Prostate gland (tissue), 2 donors: ENCODE results near the gene MUC21. TPM values are rescaled to one million over a fixed set of nuclear protein-coding genes. Genes with fewer than 3 reads are reported as not detected.

Source experiments
- DNase-seq: peaks from one replicate; pipeline ENCODE4 v3.0.0-alpha.2; 2019; ENCODE audit warnings: low spot score
- H3K27ac ChIP-seq, 2 donors: fragments of 200-600 bp; sonication (generic); 2 replicates each; pipeline ENCODE4 v1.5.1; 2017 to 2019
- H3K27me3 ChIP-seq: fragments of 200-600 bp; sonication (generic); replicated peaks from 2 replicates; pipeline ENCODE4 v1.5.1; 2019; ENCODE audit not compliant: insufficient read depth
- H3K36me3 ChIP-seq, 2 donors: fragments of 200-600 bp; sonication (generic); 1 replicate in 1 of 2; 2 replicates in 1 of 2; pipeline versions ENCODE4 v1.5.1 to v1.8.1; 2017 to 2019
- H3K4me1 ChIP-seq: fragments of 200-600 bp; sonication (generic); replicated peaks from 2 replicates; pipeline ENCODE4 v1.5.1; 2019
- H3K4me3 ChIP-seq, 2 donors: fragments of 200-600 bp; sonication (generic); 2 replicates each; pipeline ENCODE4 v1.5.1; 2017 to 2019
- H3K9me3 ChIP-seq: fragments of 200-600 bp; sonication (generic); 2 replicates; pipeline ENCODE4 v1.5.1; 2017
- POLR2A ChIP-seq: fragments of 450-650 bp; IDR thresholded peaks from one replicate; pipeline ENCODE4 v1.6.1; 2016; ENCODE audit warnings: antibody characterized with exemption, mild to moderate bottlenecking
- POLR2AphosphoS5 ChIP-seq: sonication (generic); formaldehyde crosslinking; IDR thresholded peaks from one replicate; pipeline ENCODE4 v1.6.1; 2017; ENCODE audit warnings: antibody characterized with exemption
- WGBS: methylation state at CpG from one replicate; pipeline ENCODE4 v1.1.5; 2018; 5-methylcytosine and 5-hydroxymethylcytosine counted together
- intact Hi-C: fragments of 100-400 bp; cut with DNase I; formaldehyde crosslinking; loops from one replicate; pipeline ENCODE4 v1.14.2; 2022
- total RNA-seq, 2 donors: library from RNA; depleted of rRNA; stranded (reverse); fragments of >200 nt; gene quantifications; one replicate each; pipeline ENCODE4 v1.1.0, GENCODE V29; 2016
- TF ChIP-seq, protein P1 (sequence below), 4 experiments: fragments of 200-600 bp in 2 of 4; fragments of 450-650 bp in 2 of 4; sonication (generic) in 2 of 4; IDR thresholded peaks; 1 replicate in 3 of 4; 2 replicates in 1 of 4; pipeline ENCODE4 v1.5.1; 2016 to 2019; ENCODE audit warnings: antibody characterized with exemption in 4 of 4, mild to moderate bottlenecking in 2 of 4, moderate library complexity in 2 of 4

MUC21 gene
- total RNA-seq, 2 donors from 2014 or later, result 0.28 TPM; not detected in 1

DNA sequence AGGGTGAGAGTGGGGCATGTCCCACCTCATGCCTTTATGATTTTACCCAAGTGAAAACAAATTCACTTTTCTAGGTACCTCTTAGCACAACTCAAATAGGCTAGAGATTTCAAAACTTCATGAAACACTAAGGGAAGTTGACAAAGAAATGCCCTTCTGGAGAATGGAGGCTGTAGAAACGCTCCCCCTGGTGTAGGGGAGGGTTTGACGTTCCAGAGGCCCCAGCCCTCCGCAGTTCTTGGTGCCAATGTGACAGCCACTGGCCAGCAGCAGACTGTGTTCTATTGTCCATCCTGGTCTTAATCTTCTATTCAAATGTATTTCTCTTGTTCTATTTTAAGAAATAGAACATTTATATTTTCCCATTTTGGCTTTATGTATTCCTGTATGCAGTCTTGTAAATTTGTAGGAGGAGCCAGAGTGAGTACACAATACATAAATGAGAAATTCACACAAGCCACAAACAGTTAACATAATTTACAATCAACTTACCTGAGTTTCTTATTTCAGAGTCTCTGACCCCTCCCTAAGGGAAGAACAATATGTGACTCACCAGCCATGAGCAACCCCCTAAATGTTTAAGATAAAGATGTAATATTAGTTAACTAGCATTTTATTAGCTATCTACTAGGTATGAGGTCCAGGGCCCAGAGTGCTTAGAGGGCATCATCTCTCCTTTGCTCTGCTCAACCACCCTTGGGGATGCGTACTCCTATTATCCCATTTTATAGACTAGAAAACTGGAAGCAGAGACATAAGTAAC is 8.8 kb upstream of the MUC21 start:
- TF ChIP-seq, protein P1, sequence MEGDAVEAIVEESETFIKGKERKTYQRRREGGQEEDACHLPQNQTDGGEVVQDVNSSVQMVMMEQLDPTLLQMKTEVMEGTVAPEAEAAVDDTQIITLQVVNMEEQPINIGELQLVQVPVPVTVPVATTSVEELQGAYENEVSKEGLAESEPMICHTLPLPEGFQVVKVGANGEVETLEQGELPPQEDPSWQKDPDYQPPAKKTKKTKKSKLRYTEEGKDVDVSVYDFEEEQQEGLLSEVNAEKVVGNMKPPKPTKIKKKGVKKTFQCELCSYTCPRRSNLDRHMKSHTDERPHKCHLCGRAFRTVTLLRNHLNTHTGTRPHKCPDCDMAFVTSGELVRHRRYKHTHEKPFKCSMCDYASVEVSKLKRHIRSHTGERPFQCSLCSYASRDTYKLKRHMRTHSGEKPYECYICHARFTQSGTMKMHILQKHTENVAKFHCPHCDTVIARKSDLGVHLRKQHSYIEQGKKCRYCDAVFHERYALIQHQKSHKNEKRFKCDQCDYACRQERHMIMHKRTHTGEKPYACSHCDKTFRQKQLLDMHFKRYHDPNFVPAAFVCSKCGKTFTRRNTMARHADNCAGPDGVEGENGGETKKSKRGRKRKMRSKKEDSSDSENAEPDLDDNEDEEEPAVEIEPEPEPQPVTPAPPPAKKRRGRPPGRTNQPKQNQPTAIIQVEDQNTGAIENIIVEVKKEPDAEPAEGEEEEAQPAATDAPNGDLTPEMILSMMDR (IDR thresholded peaks at IDR 0.05), result no peak
- TF ChIP-seq POLR2AphosphoS5, result no peak
- no peak for TF ChIP-seq POLR2A
- no peaks in the 10 kb centered on the region for H3K36me3 ChIP-seq
- H3K9me3 ChIP-seq, result no peaks in the 10 kb centered on the region
- H3K27ac ChIP-seq, result no peak overlapping the region
- intact Hi-C loops, result no loop called here
- H3K27me3 ChIP-seq, result no peaks in the 10 kb centered on the region
- 60% methylated on average over 4 of the region's 4 CpGs for WGBS
- no peak overlapping the region for H3K4me3 ChIP-seq
- no peaks in the 10 kb centered on the region for H3K4me1 ChIP-seq
- no peak for DNase-seq

GRCh38 chr6:30979141-30979540 is 4.4 kb upstream of the MUC21 start:
- no peaks in the 10 kb centered on the region for H3K27me3 ChIP-seq
- intact Hi-C loops, result no loop called here
- H3K4me1 ChIP-seq, result no peaks in the 10 kb centered on the region
- WGBS, result 19% methylated on average over 1 of the region's 1 CpG
- H3K27ac ChIP-seq, result no peak overlapping the region
- no peak for DNase-seq
- no peak overlapping the region for H3K4me3 ChIP-seq
- H3K36me3 ChIP-seq, result no peaks in the 10 kb centered on the region
- TF ChIP-seq POLR2A (no peak), POLR2AphosphoS5 (no peak)
- TF ChIP-seq, protein P1 (IDR thresholded peaks at IDR 0.05), result no peak
- H3K9me3 ChIP-seq, result no peaks in the 10 kb centered on the region

- no peaks in the 10 kb centered on the region for H3K9me3 ChIP-seq
- no peak overlapping the region for H3K4me3 ChIP-seq
- no peaks in the 10 kb centered on the region for H3K36me3 ChIP-seq
- H3K27me3 ChIP-seq, result no peaks in the 10 kb centered on the region
- no peak overlapping the region for H3K27ac ChIP-seq
- no peaks in the 10 kb centered on the region for H3K4me1 ChIP-seq
- TF ChIP-seq POLR2AphosphoS5 (no peak), POLR2A (no peak)
- TF ChIP-seq, protein P1 (IDR thresholded peaks at IDR 0.05), result no peak
- WGBS, result 68% methylated on average over 4 of the region's 4 CpGs
- intact Hi-C loops, result no loop called here
- no peak for DNase-seq
Observed at GRCh38 chr6:30979690-30980089, 3.8 kb upstream of the MUC21 start.

DNA sequence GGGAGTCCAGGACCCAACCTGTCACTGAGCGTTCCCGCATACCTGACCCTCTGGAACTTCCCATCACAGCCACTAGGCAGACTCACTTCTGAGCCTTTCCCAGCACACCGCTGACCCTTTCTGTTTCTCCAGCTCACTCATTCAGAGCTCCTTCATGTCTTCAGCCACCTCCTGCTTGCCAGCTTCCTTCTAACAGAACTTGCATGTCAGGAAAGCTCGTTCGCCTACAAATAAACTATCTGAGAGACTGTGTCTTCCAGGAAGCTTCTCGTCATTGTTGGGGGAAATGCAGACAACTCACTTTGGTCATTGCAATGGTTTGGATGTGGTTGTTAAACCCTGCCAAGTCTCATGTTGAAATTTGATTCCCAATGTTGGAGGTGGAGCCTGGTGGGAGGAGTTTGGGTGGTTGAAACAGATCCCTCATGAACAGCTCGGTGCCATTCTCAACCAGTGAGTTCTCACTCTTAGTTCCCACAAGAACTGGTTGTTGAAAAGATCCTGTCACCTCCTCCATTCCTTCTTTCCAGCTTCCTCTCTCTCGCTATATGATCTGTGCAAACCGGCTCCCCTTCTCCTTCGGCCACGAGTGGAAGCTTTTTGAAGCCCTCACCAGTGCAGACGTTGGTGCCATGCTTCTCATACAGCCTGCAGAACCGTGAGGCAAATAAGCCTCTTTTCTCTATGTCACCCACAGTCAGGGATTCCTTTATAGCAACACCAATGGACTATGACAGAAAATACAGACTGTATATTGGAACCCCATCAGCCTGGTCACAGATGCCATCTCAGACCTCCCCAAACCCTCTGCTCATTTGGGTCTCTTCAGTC is 1.4 kb upstream of the MUC21 start:
- H3K4me3 ChIP-seq, result no peak overlapping the region
- H3K27ac ChIP-seq, result no peak overlapping the region
- DNase-seq, result peak; percentile 24
- intact Hi-C loops, result no loop called here
- H3K36me3 ChIP-seq, result no peaks in the 10 kb centered on the region
- peak; percentile 30 for TF ChIP-seq POLR2A
- TF ChIP-seq, protein P1 (IDR thresholded peaks at IDR 0.05), result peak in 1 of 4 experiments; percentile 24
- peak; percentile 18 for TF ChIP-seq POLR2AphosphoS5
- H3K9me3 ChIP-seq, result no peaks in the 10 kb centered on the region
- WGBS, result 8% methylated on average over 13 of the region's 13 CpGs
- no peaks in the 10 kb centered on the region for H3K27me3 ChIP-seq
- no peaks in the 10 kb centered on the region for H3K4me1 ChIP-seq
